Stomach (tissue), 4 donors: ENCODE results near the gene ABCA7.

ENCODE experiments used
- EP300 ChIP-seq: sonication (generic); formaldehyde crosslinking; IDR thresholded peaks from one replicate; pipeline ENCODE4 v1.6.1; 2017; ENCODE audit warnings: antibody characterized with exemption
- POLR2A ChIP-seq, 4 donors: fragments of 450-650 bp; IDR thresholded peaks; one replicate each; pipeline ENCODE4 v1.6.1; 2016; ENCODE audit warnings: antibody characterized with exemption in 4 of 4, control low read depth in 2 of 4, mild to moderate bottlenecking in 1 of 4, moderate library complexity in 1 of 4
- POLR2AphosphoS5 ChIP-seq, 3 donors: sonication (generic); formaldehyde crosslinking; IDR thresholded peaks; one replicate each; pipeline ENCODE4 v1.6.1; 2016; ENCODE audit warnings: antibody characterized with exemption in 3 of 3
- TF ChIP-seq, protein P1 (sequence below), 7 experiments: fragments of 450-650 bp in 4 of 7; fragments of 200-600 bp in 3 of 7; sonication (generic) in 3 of 7; IDR thresholded peaks; one replicate each; pipeline ENCODE4 v1.5.1; 2016 to 2019; ENCODE audit warnings: antibody characterized with exemption in 7 of 7, control low read depth in 2 of 7, mild to moderate bottlenecking in 1 of 7

GRCh38 chr19:1098177-1099051, 58.5 kb downstream of the ABCA7 start:
- no peak for TF ChIP-seq POLR2A (IDR thresholded peaks at IDR 0.05)
- TF ChIP-seq, protein P1, sequence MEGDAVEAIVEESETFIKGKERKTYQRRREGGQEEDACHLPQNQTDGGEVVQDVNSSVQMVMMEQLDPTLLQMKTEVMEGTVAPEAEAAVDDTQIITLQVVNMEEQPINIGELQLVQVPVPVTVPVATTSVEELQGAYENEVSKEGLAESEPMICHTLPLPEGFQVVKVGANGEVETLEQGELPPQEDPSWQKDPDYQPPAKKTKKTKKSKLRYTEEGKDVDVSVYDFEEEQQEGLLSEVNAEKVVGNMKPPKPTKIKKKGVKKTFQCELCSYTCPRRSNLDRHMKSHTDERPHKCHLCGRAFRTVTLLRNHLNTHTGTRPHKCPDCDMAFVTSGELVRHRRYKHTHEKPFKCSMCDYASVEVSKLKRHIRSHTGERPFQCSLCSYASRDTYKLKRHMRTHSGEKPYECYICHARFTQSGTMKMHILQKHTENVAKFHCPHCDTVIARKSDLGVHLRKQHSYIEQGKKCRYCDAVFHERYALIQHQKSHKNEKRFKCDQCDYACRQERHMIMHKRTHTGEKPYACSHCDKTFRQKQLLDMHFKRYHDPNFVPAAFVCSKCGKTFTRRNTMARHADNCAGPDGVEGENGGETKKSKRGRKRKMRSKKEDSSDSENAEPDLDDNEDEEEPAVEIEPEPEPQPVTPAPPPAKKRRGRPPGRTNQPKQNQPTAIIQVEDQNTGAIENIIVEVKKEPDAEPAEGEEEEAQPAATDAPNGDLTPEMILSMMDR (IDR thresholded peaks at IDR 0.05), result no peak
- TF ChIP-seq POLR2AphosphoS5 (IDR thresholded peaks at IDR 0.05), result peak in 1 of 3 donors; percentile 19
- no peak for TF ChIP-seq EP300
